HUES64 (cell line): ENCODE results near the gene GSG1L2.

Experiments
- H3K27ac ChIP-seq: 2 replicates; pipeline ENCODE4 v1.7.0; 2013; ENCODE audit warnings: low read depth, low read length, inconsistent platforms
- H3K27me3 ChIP-seq: 2 replicates; pipeline ENCODE4 v1.6.1; 2013; ENCODE audit warnings: mild to moderate bottlenecking, low read length; ENCODE audit not compliant: insufficient read depth
- H3K36me3 ChIP-seq: 2 replicates; pipeline ENCODE4 v1.6.1; 2013; ENCODE audit warnings: mild to moderate bottlenecking, low read length; ENCODE audit not compliant: insufficient read depth
- H3K4me1 ChIP-seq: 2 replicates; pipeline ENCODE4 v1.6.1; 2013; ENCODE audit warnings: mild to moderate bottlenecking, low read length, moderate library complexity; ENCODE audit not compliant: insufficient read depth
- H3K4me3 ChIP-seq: 2 replicates; pipeline ENCODE4 v1.5.1; 2013; ENCODE audit warnings: mild to moderate bottlenecking, low read length, moderate library complexity
- H3K9ac ChIP-seq: 2 replicates; pipeline ENCODE4 v1.6.1; 2013; ENCODE audit warnings: mild to moderate bottlenecking, low read depth, low read length
- H3K9me3 ChIP-seq: 2 replicates; pipeline ENCODE4 v1.6.1; 2013; ENCODE audit warnings: low read depth, low read length; ENCODE audit not compliant: insufficient read depth
- WGBS: fragments of 150-250, 120-280 bp; methylation state at CpG from one replicate; pipeline ENCODE4 v1.1.7; 2013; ENCODE audit warnings: missing lambda C conversion rate; 5-methylcytosine and 5-hydroxymethylcytosine counted together

GSG1L2 gene

DNA sequence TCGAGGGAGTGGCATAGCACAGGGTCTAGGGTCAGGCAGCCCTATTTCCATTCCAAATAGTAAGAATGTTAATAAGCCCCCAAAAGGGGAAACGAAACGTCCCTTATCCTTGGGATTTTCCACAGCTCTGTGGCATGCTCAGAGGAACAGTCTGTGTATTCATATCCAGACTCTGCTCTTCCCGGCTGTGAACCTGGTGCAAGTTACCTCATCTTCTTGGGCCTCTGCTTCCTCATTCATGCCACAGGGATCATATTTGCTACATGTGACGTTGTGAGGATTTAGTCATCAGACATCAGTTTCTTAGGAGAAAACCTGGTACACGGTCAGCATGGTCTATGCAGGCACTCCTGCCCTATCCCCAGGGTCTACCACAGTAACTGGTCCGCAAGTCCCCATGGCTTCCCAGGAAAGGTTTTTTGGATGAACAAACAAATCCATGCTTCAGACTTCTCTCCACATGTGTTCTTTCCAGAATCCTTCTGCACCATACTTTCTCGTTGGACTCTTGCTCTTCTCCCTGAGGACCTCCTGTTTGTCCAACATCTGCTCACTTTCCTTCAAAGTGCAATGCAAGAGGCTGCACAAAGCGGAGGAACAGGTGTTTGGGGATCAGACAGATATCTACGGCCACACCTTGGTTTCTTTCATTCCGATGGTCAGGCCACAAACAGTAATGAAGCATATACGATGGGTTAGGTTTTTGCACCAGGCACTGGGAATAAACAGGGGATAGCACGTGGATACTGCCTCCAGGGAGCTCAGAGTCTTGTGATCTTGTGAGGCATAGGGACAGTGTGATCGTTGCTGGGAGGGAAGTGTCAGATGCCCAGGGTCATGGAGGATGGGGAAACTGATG is 21.5 kb upstream of the GSG1L2 start:
- H3K9ac ChIP-seq = no peak overlapping the region

DNA sequence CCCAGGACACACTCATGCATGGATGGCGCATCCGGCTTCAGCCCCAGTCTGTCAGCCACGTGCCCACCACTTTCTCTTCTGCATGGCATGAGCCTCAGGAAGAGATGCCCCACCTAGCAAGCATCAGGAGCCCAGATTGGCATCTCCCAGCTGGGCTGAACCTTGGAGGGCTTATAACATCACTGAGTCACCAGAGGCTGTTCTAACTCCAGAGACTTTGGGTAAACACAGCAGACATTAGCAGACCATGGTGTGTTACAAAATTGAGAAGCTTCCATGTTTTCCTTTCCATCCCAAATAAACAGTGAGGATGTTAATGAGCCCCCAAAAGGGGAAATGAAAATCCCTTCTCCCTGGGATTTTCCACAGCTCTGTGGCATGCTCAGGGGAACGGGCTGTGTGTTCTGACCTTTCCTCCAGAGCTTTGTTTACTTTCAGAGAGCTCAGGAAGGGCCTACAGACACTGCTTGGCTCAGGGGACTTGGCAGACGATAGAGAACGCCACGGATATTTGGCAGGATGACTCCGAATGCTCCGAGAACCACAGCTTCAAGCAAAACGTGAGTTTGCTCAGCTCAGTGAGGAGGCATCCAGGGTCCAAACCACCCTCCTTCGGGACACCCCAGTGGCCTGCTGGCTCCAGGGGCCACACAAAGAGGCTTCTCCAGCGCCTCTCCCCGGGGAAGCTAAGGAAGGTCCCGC is 20.3 kb upstream of the GSG1L2 start:
- Histone ChIP-seq H3K9ac (no peak overlapping the region), H3K36me3 (no peaks in the 10 kb centered on the region), H3K9me3 (no peaks in the 10 kb centered on the region), H3K27ac (no peak overlapping the region), H3K4me3 (no peak overlapping the region), H3K4me1 (peaks cover 6% of the 10 kb centered on the region; the same call in 1 of the 2 replicates), H3K27me3 (0 out of 2 replicates have a peak, but pooled peaks cover 5% of the 10 kb centered on the region)
- WGBS = 85% methylated on average over 14 of the region's 14 CpGs

More for the DNA sequence above, 21.5 kb upstream of the GSG1L2 start:
- no peak overlapping the region for H3K27ac ChIP-seq
- H3K9me3 ChIP-seq = no peaks in the 10 kb centered on the region
- 92% methylated on average over 14 of the region's 14 CpGs for WGBS
- no peak overlapping the region for H3K4me3 ChIP-seq
- H3K4me1 ChIP-seq = peaks cover 2% of the 10 kb centered on the region; the same call in 1 of the 2 replicates
- 0 out of 2 replicates have a peak, but pooled peaks cover under 1% of the 10 kb centered on the region for H3K27me3 ChIP-seq
- H3K36me3 ChIP-seq = no peaks in the 10 kb centered on the region

DNA sequence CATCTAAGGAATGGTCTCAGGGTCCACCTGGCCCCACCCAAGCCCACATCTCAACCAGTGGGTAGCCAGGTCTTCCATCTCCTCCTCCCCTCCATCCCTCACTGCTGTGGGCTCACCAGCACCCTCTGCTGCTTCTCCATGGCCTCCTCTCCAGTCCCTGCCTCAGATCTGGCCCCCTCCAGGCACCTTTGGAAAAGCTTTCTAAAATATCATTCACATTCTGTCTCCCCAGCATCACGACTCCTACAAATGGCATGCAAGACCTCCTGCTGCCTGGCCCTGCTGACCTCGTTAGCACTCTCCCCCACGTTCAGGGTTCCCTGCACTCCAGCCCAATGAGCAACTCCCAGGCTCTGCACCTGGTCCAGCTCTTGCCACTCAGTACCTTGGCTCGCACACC is 17.6 kb upstream of the GSG1L2 start:
- no peak overlapping the region for H3K27ac ChIP-seq
- WGBS = 48% methylated on average over 4 of the region's 4 CpGs
- H3K4me1 ChIP-seq = peaks cover 6% of the 10 kb centered on the region; the same call in 1 of the 2 replicates
- no peak overlapping the region for H3K9ac ChIP-seq
- 0 out of 2 replicates have a peak, but pooled peaks cover 5% of the 10 kb centered on the region for H3K27me3 ChIP-seq
- H3K4me3 ChIP-seq = no peak overlapping the region
- H3K9me3 ChIP-seq = no peaks in the 10 kb centered on the region
- no peaks in the 10 kb centered on the region for H3K36me3 ChIP-seq

DNA sequence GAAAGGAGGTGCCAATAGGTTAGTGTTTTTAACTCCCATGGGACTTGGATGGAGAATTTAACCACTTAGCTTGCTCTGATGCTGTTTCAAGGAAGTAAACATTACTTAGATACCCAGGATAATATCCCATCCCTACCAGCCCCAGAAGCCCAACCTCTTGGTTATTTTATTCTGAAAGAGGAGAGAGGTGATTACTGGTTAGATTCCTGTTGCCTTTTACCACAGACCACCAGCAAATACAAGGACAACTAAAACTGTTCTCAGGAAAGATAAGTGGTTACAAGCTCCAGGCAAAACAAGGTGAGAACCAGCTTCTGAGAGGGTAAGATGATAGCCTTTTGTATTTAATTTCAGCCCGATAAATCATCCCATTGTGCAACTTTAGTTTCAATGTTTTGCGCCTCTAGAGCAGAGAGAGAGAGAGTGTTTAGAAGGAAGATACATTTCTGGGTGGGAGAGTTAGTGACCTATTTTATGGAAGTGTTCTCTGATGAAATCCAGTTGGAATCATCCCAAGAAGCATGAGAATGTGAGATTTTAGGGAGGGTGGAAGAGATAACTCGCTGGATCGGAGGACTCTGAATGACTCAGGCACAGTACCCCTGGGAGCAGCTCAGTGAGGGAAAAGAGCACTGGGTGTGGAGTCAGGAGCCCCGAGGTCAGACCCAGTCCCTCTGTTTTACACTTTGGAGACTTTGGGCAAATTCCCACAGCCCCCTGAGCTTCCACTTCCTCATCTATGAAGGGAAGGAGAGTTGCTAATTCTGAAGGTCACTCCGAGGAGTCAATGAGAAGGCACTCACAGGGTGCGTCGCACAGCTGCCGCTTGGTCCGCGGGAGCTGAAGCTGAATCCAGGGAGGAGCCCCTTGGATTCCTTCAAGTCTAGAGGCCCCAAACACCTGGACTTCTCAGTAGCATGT is 15.9 kb upstream of the GSG1L2 start:
- Histone ChIP-seq H3K27ac (no peak overlapping the region), H3K9me3 (no peaks in the 10 kb centered on the region), H3K4me3 (no peak overlapping the region), H3K9ac (no peak overlapping the region), H3K27me3 (0 out of 2 replicates have a peak, but pooled peaks cover 5% of the 10 kb centered on the region), H3K4me1 (peaks cover 6% of the 10 kb centered on the region; the same call in 1 of the 2 replicates), H3K36me3 (no peaks in the 10 kb centered on the region)
- 83% methylated on average over 11 of the region's 11 CpGs for WGBS

DNA sequence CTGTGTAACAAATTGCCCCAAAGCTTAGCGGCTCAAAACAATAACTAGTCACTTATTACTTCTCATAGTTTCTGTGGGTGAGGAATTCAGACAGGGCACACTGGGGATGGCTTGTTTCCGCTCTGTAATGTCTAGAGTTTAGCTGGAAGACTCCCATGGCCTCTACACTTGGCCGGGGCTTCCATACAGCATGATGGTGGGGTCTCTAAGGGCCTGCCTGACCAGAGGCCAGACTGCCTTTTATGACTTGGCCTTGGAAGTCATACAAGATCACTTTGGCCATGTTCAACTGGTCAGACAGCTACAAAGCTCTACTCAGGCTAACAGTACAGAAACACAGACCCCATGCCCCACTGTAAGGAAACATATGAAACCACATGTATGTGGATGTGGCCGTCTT is 12.0 kb upstream of the GSG1L2 start:
- Histone ChIP-seq H3K4me1 (peaks cover 6% of the 10 kb centered on the region; the same call in 1 of the 2 replicates), H3K4me3 (no peak overlapping the region), H3K36me3 (no peaks in the 10 kb centered on the region), H3K27ac (no peak overlapping the region), H3K27me3 (0 out of 2 replicates have a peak, but pooled peaks cover 5% of the 10 kb centered on the region), H3K9me3 (no peaks in the 10 kb centered on the region), H3K9ac (no peak overlapping the region)
- 99% methylated on average over 3 of the region's 4 CpGs for WGBS

DNA sequence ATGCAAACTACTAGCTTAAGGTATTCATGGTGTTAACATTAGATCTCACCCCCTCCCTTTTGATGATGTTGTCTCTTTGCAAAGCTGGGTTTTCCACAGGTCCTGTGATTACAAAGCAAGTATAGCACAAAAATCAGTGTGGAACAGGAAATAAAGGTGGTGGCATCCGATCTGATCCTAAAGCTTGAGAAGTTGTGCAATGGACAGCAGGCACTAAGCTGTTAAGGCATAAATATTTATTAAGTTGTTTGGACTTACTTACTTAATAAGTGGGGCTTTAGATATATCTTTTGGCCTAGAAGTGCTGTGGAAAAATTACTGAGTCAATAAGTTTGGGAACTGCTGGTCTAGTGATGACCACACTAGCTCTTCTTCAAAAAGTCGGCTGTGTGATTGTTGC is 8.8 kb upstream of the GSG1L2 start:
- Histone ChIP-seq H3K9me3 (no peaks in the 10 kb centered on the region), H3K4me3 (no peak overlapping the region), H3K27me3 (no peaks in the 10 kb centered on the region), H3K27ac (no peak overlapping the region), H3K9ac (no peak overlapping the region), H3K36me3 (no peaks in the 10 kb centered on the region), H3K4me1 (no peaks in the 10 kb centered on the region)
- WGBS = 97% methylated on average over 2 of the region's 2 CpGs

DNA sequence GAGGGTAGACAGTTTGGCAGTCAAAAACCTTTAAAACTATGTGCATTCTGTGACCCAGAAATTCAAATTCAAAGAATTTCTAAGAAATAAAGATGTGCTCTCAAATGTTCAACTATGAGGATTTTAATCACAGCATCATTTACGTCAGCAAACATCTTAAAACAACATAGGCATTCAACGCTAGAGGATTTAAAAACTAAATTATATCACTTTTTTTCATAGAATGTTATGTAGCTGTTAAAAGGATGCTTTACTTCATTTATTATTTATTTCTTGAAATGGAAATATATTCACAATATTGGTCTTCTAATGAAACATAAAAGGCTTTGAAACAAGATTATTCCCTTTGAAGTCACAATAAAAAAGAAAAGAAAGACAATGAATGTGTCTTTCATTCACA is 7.5 kb upstream of the GSG1L2 start:
- no peak overlapping the region for H3K4me3 ChIP-seq
- H3K9ac ChIP-seq = no peak overlapping the region
- H3K27ac ChIP-seq = no peak overlapping the region
- no peaks in the 10 kb centered on the region for H3K27me3 ChIP-seq
- no peaks in the 10 kb centered on the region for H3K9me3 ChIP-seq
- 86% methylated on average over 1 of the region's 2 CpGs for WGBS
- no peaks in the 10 kb centered on the region for H3K4me1 ChIP-seq
- H3K36me3 ChIP-seq = no peaks in the 10 kb centered on the region

DNA sequence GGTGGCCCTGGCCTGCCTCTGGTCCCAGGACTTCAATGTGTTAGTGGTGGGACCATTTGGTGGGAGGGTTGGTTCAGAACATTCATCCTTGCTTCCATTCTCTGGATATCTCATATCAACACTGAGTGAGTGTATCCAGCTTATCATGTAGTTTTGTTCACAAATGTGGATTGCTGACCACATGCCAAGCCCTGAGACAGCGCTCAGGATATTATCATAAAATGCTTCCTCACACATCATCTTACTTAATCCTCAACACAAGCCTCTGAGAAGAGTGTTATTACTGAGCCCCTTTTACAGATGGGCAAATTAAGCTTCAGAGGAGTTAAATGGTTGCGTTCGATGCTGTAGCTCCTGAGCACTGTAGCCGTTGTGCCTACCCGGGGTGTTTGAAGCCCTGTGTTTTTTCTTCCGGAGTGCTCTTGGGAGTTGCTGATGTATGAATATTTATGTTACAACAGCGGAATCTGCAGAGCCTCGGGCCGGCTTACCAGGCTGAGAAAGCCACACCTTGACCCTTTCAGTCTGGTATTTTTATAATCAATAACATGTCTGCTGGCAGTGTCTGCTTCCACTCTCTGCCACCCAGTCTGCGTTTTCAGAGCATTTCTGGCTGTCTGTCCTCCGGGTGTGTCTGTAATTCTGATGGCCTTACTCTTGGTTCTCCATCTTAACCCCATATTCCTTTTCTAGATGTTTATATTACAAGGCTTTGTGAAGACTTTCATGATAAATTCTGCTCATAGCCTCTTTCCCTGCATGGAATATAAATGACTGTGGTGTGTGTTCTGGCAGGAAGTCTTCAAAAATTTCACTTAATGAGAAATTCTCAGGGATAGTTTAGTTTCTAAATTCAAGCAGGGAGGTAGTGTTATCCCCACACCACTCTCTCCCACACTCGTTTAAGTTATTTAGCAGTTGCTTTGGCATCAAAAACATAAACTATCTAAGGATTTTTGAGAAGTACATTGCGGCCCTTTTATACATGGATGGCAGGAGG is 6.7 kb upstream of the GSG1L2 start:
- H3K27ac ChIP-seq = no peak overlapping the region
- H3K4me1 ChIP-seq = no peaks in the 10 kb centered on the region
- H3K36me3 ChIP-seq = no peaks in the 10 kb centered on the region
- no peaks in the 10 kb centered on the region for H3K9me3 ChIP-seq
- H3K9ac ChIP-seq = no peak overlapping the region
- no peak overlapping the region for H3K4me3 ChIP-seq
- H3K27me3 ChIP-seq = no peaks in the 10 kb centered on the region
- WGBS = 88% methylated on average over 12 of the region's 13 CpGs

DNA sequence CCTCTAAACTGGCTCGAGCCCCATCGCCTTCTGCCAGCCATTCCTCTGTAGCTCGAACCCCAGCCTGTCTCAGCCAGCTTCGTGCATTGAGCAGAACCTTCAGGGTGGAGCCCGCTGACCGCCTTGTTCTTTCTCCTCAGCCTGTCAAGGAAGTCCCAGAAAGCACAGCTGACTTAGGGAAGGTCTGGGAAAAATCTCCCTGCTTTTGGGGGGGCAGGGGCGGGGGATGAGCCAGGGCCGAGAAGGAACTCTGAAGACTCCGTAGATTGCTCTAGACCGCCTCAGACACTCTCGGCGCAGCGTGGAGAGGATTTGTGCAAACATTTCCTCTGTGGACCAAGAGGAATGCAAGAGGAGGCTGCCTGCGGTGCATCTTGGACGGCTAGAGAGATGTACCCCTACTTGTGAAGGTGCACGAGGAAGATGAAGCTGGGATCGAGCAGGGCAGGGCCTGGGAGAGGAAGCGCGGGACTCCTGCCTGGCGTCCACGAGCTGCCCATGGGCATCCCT is 3.8 kb upstream of the GSG1L2 start, which contains the start of gene GLP2R:
Gene GLP2R, plus strand, starts transcription at position 284 of the 510 bp plus-strand sequence. Its CDS starts 140 bp downstream, at position 424.
- no peaks in the 10 kb centered on the region for H3K4me1 ChIP-seq
- no peaks in the 10 kb centered on the region for H3K27me3 ChIP-seq
- H3K27ac ChIP-seq = no peak within 1 kb of the TSS
- H3K9ac ChIP-seq = no peak within 1 kb of the TSS
- no peaks in the 10 kb centered on the region for H3K9me3 ChIP-seq
- no peaks in the 10 kb centered on the region for H3K36me3 ChIP-seq
- no peak within 1 kb of the TSS for H3K4me3 ChIP-seq
- WGBS = 89% methylated on average over 21 of the region's 21 CpGs
